Thymus (tissue), 11 donors: ENCODE measurements around the gene NGDN. TPM values are rescaled to one million over a fixed set of nuclear protein-coding genes. Genes with fewer than 3 reads are reported as not detected.
"Not testable (repeated sequence)": the region's sequence is repeated elsewhere in the genome, so short reads cannot be mapped to it uniquely, and the experiment has no call there.

ENCODE experiments used
- DNase-seq, 9 donors: peaks; one replicate each; pipeline ENCODE4 v3.0.0-alpha.2; 2013; ENCODE audit warnings: low spot score in 9 of 9, low read depth in 6 of 9, missing footprints in 1 of 9
- H3K27ac ChIP-seq, 2 donors: one replicate each; pipeline ENCODE4 v1.5.1; 2013; ENCODE audit warnings: control low read depth in 1 of 2, low read depth in 1 of 2, low read length in 1 of 2, mild to moderate bottlenecking in 1 of 2, moderate library complexity in 1 of 2
- H3K27me3 ChIP-seq, 2 donors: one replicate each; pipeline ENCODE4 v1.5.1; 2013; ENCODE audit warnings: low read length in 1 of 2; ENCODE audit not compliant: control insufficient read depth in 2 of 2, insufficient read depth in 1 of 2
- H3K36me3 ChIP-seq, 2 donors: one replicate each; pipeline ENCODE4 v1.5.1; 2013; ENCODE audit warnings: low read length in 1 of 2, mild to moderate bottlenecking in 1 of 2, moderate library complexity in 1 of 2; ENCODE audit not compliant: control insufficient read depth in 2 of 2, insufficient read depth in 2 of 2
- H3K4me1 ChIP-seq, 2 donors: one replicate each; pipeline ENCODE4 v1.5.1; 2013; ENCODE audit warnings: low read length in 2 of 2; ENCODE audit not compliant: control insufficient read depth in 2 of 2, insufficient read depth in 2 of 2
- H3K4me3 ChIP-seq, 2 donors: one replicate each; pipeline ENCODE4 v1.5.1; 2013; ENCODE audit warnings: low read length in 2 of 2, control low read depth in 1 of 2, mild to moderate bottlenecking in 1 of 2
- H3K9me3 ChIP-seq, 2 donors: one replicate each; pipeline ENCODE4 v1.5.1; 2013; ENCODE audit warnings: low read length in 1 of 2, mild to moderate bottlenecking in 1 of 2; ENCODE audit not compliant: control insufficient read depth in 2 of 2, insufficient read depth in 1 of 2
- WGBS: extraction: QIAGEN DNeasy Blood & Tissue Kit; methylation state at CpG from one replicate; pipeline ENCODE4 v1.1.7; 2013; 5-methylcytosine and 5-hydroxymethylcytosine counted together
- polyA plus RNA-seq: library from polyadenylated mRNA; stranded (reverse); fragments of 200-250 nt; gene quantifications from one replicate; pipeline ENCODE4 v1.2.3, GENCODE V29; 2013
- total RNA-seq: library from RNA; stranded (reverse); fragments of 120-200 nt; gene quantifications from one replicate; pipeline ENCODE4 v1.2.4, GENCODE V29; 2013
- donor health status: healthy.

NGDN gene
- total and polyA plus RNA-seq, 2 donors: 49.6 to 66.0 TPM

- Histone ChIP-seq H3K27ac (no peak overlapping the region), H3K4me3 (no peak overlapping the region), H3K9me3 (no peaks in the 10 kb centered on the region), H3K27me3 (peaks cover 0 to 4% of the 10 kb centered on the region in 2 donors), H3K4me1 (peaks cover 0 to 2% of the 10 kb centered on the region in 2 donors), H3K36me3 (no peaks in the 10 kb centered on the region)
- DNase-seq: no peak
- whole genome bisulfite sequencing: 91% methylated on average over 4 of the region's 4 CpGs
Observed at GRCh38 chr14:23445773-23446172, 23.7 kb upstream of the NGDN start.

GRCh38 chr14:23446291-23446851, 23.1 kb upstream of the NGDN start:
- 87% methylated on average over 4 of the region's 4 CpGs for WGBS
- H3K27ac ChIP-seq: peak overlapping the region in 1 of 2 donors; percentile 8
- DNase-seq: no peak

GRCh38 chr14:23447361-23448350, 21.8 kb upstream of the NGDN start:
- H3K27ac ChIP-seq: peak overlapping the region in 1 of 2 donors; percentile 9
- H3K36me3 ChIP-seq: no peaks in the 10 kb centered on the region
- H3K9me3 ChIP-seq: no peaks in the 10 kb centered on the region
- 92% methylated on average over 7 of the region's 7 CpGs for WGBS
- no peak for DNase-seq
- H3K4me3 ChIP-seq: no peak overlapping the region
- H3K27me3 ChIP-seq: peaks cover 0 to 4% of the 10 kb centered on the region in 2 donors
- peaks cover 0 to 2% of the 10 kb centered on the region in 2 donors for H3K4me1 ChIP-seq

More at GRCh38 chr14:23446291-23446851, 23.1 kb upstream of the NGDN start:
- H3K9me3 ChIP-seq: no peaks in the 10 kb centered on the region
- peaks cover 0 to 2% of the 10 kb centered on the region in 2 donors for H3K4me1 ChIP-seq
- no peak overlapping the region for H3K4me3 ChIP-seq
- H3K27me3 ChIP-seq: peaks cover 0 to 4% of the 10 kb centered on the region in 2 donors
- no peaks in the 10 kb centered on the region for H3K36me3 ChIP-seq

DNA sequence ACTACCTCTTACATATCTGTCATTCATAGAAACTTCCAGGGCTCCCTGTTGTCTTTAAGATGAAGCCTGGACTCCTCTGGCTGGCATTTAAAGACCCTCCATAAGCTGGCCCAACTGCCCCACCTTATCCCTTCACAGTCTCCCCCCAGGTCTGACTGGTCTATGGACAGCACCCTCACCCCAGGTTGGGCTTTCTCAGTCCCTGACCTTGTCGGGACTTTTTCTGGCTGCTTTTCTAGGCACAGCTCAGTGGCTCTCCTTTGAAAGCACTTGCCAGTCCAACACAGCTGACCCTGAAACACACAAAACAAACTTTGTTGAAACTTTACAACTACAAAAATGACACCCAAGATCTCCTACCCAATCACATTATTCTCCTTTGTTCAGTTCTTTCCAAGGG, 20.2 kb upstream of the NGDN start:
- DNase-seq: no peak
- Histone ChIP-seq H3K27me3 (no peaks in the 10 kb centered on the region), H3K36me3 (no peaks in the 10 kb centered on the region), H3K4me3 (no peak overlapping the region), H3K9me3 (no peaks in the 10 kb centered on the region), H3K4me1 (peaks cover 0 to 2% of the 10 kb centered on the region in 2 donors), H3K27ac (no peak overlapping the region)
- 98% methylated on average over 1 of the region's 1 CpG for WGBS

GRCh38 chr14:23450379-23450778, 19.1 kb upstream of the NGDN start:
- no peak for DNase-seq
- H3K27ac ChIP-seq: no peak overlapping the region
- peaks cover 0 to 2% of the 10 kb centered on the region in 2 donors for H3K4me1 ChIP-seq
- H3K36me3 ChIP-seq: no peaks in the 10 kb centered on the region
- H3K4me3 ChIP-seq: no peak overlapping the region
- 97% methylated on average over 2 of the region's 2 CpGs for WGBS
- H3K27me3 ChIP-seq: no peaks in the 10 kb centered on the region
- H3K9me3 ChIP-seq: no peaks in the 10 kb centered on the region

DNA sequence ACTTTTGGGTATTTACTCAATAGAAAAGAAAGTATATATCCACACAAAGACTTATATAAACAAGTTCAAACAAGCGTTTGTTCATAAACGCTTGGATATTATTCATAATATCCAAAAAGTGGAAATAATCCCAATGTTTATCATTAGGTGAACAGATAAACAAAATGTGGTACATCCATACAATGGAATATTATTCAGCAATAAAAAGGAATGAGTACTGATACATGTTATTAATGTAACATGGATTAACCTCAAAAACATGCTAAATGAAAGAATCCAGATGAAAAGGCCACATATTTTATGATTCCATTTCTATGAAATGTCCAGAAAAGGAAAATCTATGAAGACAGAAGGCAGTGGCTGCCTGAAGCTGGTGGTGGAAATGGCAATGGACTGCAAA, 17.3 kb upstream of the NGDN start:
- no peaks in the 10 kb centered on the region for H3K4me1 ChIP-seq
- H3K36me3 ChIP-seq: no peaks in the 10 kb centered on the region
- WGBS: 99% methylated on average over 2 of the region's 2 CpGs
- no peaks in the 10 kb centered on the region for H3K9me3 ChIP-seq
- no peak overlapping the region for H3K27ac ChIP-seq
- H3K27me3 ChIP-seq: no peaks in the 10 kb centered on the region
- no peak for DNase-seq
- no peak overlapping the region for H3K4me3 ChIP-seq

- 46% methylated on average over 1 of the region's 1 CpG for WGBS
Observed at GRCh38 chr14:23454445-23454856, 15.1 kb upstream of the NGDN start.

DNA sequence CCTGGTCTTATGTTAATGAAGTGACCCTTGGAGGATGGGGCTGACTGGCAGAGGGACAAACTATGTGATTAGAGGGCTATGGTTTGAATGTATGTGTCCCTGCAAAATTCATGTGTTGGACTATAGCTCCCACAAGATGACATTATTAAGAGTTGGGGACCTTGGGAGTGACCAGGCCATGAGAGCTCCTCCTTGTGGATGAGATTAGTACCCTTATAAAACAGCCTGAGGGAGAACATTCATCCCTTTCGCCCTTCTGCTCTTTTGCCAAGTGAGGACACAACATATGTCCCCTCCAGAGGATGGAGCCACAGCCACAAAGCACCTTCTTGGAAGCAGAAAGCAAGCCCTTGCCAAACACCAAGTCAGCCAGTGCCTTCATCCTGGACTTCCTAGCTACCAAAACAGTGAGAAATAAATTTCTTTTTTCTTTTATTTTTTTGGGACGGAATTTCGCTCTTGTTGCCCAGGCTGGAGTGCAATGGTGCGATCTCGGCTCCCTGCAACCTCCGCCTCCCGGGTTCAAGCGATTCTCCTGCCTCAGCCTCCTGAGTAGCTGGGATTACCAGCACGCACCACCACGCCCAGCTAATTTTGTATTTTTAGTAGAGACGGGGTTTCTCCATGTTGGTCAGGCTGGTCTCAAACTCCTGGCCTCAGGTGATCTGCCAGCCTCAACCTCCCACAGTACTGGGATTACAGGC, 12.5 kb upstream of the NGDN start:
- not testable (repeated sequence) for H3K27me3 ChIP-seq, H3K9me3 ChIP-seq, H3K4me1 ChIP-seq, H3K4me3 ChIP-seq, H3K36me3 ChIP-seq, DNase-seq, H3K27ac ChIP-seq
- 98% methylated on average over 11 of the region's 11 CpGs for WGBS

More at GRCh38 chr14:23454445-23454856, 15.1 kb upstream of the NGDN start:
- Histone ChIP-seq H3K27ac (no peak overlapping the region), H3K36me3 (no peaks in the 10 kb centered on the region), H3K9me3 (no peaks in the 10 kb centered on the region), H3K4me1 (no peaks in the 10 kb centered on the region), H3K27me3 (no peaks in the 10 kb centered on the region), H3K4me3 (no peak overlapping the region)
- no peak for DNase-seq
